Sigmoid colon (tissue), 4 donors: ENCODE measurements around the gene HMOX2.

ENCODE experiments used
- EP300 ChIP-seq, 4 donors: sonication (generic); formaldehyde crosslinking; IDR thresholded peaks; one replicate each; pipeline ENCODE4 v1.6.1; 2017; ENCODE audit warnings: antibody characterized with exemption in 4 of 4
- POLR2A ChIP-seq, 2 donors: fragments of 450-650 bp; IDR thresholded peaks; one replicate each; pipeline ENCODE4 v1.6.1; 2016; ENCODE audit warnings: antibody characterized with exemption in 2 of 2, mild to moderate bottlenecking in 2 of 2, moderate library complexity in 2 of 2
- POLR2AphosphoS5 ChIP-seq, 4 donors: sonication (generic); formaldehyde crosslinking; IDR thresholded peaks; one replicate each; pipeline ENCODE4 v1.6.1; 2017; ENCODE audit warnings: antibody characterized with exemption in 4 of 4
- TF ChIP-seq, protein P1 (sequence below), 4 experiments: fragments of 450-650 bp in 3 of 4; fragments of 200-600 bp in 1 of 4; IDR thresholded peaks; one replicate each; pipeline ENCODE4 v1.5.1; 2016 to 2019; ENCODE audit warnings: antibody characterized with exemption in 4 of 4, mild to moderate bottlenecking in 3 of 4, moderate library complexity in 2 of 4

DNA sequence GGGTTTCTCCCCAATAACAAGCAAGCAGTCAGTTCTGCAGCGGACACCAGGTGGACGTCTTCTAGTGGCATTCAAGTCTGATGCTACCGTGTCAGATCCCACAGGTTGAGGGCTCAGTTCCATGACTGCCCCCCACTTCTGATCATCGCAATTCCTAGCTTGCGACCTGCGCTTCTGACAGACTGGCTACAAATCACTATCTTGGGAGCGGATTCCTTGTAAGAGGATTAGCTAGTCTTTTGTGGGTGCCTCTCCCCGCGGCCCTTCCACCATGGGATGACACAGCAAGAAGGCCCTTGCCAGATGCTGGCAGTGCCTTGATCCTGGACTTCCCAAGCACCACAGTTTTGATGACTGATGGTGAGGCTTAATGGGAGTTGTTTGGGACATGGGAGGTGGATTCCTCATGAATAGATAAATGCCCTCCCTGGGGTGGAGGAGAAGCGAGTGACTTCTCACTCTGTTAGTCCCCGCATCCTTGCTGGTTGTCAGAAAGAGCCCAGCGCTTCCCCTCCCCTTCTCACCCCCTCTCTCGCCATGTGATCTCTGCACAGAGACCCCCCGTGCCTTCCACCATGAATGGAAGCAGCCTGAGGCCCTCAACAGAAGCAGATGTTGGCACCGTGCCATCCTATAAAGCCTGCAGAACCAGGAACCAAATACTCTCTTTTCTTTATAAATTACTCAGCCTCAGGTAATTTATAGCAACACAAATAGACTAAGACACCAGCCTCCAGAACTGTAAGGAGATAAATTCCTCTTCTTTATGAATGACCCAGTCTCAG lies 43.3 kb downstream of the HMOX2 start:
- TF ChIP-seq, protein P1, sequence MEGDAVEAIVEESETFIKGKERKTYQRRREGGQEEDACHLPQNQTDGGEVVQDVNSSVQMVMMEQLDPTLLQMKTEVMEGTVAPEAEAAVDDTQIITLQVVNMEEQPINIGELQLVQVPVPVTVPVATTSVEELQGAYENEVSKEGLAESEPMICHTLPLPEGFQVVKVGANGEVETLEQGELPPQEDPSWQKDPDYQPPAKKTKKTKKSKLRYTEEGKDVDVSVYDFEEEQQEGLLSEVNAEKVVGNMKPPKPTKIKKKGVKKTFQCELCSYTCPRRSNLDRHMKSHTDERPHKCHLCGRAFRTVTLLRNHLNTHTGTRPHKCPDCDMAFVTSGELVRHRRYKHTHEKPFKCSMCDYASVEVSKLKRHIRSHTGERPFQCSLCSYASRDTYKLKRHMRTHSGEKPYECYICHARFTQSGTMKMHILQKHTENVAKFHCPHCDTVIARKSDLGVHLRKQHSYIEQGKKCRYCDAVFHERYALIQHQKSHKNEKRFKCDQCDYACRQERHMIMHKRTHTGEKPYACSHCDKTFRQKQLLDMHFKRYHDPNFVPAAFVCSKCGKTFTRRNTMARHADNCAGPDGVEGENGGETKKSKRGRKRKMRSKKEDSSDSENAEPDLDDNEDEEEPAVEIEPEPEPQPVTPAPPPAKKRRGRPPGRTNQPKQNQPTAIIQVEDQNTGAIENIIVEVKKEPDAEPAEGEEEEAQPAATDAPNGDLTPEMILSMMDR (IDR thresholded peaks at IDR 0.05) = no peak
- TF ChIP-seq EP300 (IDR thresholded peaks at IDR 0.05) (no peak), POLR2A (IDR thresholded peaks at IDR 0.05) (no peak), POLR2AphosphoS5 (IDR thresholded peaks at IDR 0.05) (no peak)
